ENCODE data around the gene TSPAN15. TPM values are rescaled to one million over a fixed set of nuclear protein-coding genes. Genes with fewer than 3 reads are reported as not detected.

The TSPAN15 gene
- total RNA-seq, 1 experiment from 2014 or later, result 7.7 TPM

DNA sequence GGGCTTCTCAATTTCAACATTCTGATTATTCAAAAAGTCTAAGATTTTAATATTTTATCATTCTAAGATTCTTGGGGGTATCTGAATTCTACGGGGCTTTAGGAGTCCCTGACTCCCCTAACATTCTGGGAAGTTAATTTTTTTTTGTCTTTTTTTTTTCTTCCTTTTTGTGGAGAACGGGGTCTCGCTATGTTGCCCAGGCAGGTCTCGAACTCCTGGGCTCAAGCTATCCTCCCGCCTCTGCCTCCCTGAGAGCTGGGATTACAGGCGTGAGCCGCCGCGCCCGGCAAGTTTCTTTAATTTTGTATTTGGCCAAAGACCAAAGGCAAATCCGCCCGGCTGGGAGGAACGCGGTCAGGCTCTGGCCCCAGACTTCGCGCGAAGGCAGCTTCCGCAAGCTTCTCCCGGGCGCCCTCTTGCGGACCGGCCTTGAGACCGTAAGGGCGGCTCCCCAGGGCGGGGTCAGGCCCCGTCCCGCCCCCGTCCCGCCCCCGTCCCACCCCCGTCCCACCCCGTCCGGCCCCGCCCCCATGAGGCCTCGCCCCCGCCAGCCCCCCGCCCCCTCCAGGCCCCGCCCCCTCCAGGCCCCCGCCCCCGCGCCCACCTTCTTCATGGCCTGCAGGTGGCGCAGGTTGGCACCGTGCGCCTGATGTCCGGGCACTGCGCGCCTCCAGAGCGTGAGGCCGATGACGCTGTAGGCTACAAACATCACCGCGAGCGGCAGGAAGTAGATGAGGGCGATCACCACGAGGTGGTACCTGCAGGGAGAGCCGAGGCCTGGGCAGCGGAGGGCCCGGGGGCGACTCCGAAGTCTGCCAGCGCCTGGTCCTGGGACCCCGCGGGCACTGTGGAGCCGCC, 42.7 kb upstream of the TSPAN15 start:
- no peak overlapping the region for H4K91ac ChIP-seq (ENCODE audit: insufficient read length, low read depth, low read length)
- Mint-ChIP-seq H3K4me3 (peak overlapping the region in 1 of 2 experiments; percentile 57; a peak in 2 of 5 replicates), H3K4me1 (peaks cover 28 to 36% of the 10 kb centered on the region in 2 experiments), H3K27me3 (ENCODE audit: low read depth) (peaks cover 17% of the 10 kb centered on the region), H3K27ac (0 out of 7 replicates have a peak overlapping the region, but pooled peaks of 1 of the 3 experiments have one; percentile 72), H3K9me3 (no peaks in the 10 kb centered on the region), H3K36me3 (ENCODE audit: insufficient read depth in 1 of 3, low read depth in 3 of 3) (peaks cover 0 to 3% (median 0%) of the 10 kb centered on the region in 3 experiments; a peak in 3 of 7 replicates)
- WGBS (ENCODE audit: extremely low coverage, insufficient read length, low lambda C conversion rate), result no CpG with 5 or more reads among the region's 64 CpGs
- H3K4ac ChIP-seq (ENCODE audit: low read depth, low read length), result no peak overlapping the region
- no peak overlapping the region for H2BK5ac ChIP-seq (ENCODE audit: insufficient read length, low read length)
- no peak overlapping the region for H3K4me2 ChIP-seq (ENCODE audit: insufficient read depth, insufficient read length, low read length)
- H2BK120ac ChIP-seq (ENCODE audit: low read depth, low read length, poor library complexity, severe bottlenecking), result peak overlapping the region; percentile 98
- no peaks in the 10 kb centered on the region for H3K79me2 ChIP-seq (ENCODE audit: insufficient read depth, low read length)
- H3K9ac ChIP-seq (ENCODE audit: extremely low read depth, insufficient read length, low read length), result no peak overlapping the region
- peak overlapping the region; percentile 80 for H3K18ac ChIP-seq (ENCODE audit: insufficient read length, low read depth, low read length)
- no peak overlapping the region for H3K23ac ChIP-seq (ENCODE audit: insufficient read length, low read depth, low read length)
- no peak overlapping the region for H3K27ac ChIP-seq (ENCODE audit: insufficient read length, low read depth, low read length)
- peak overlapping the region; percentile 64; the same call in 1 of the 2 replicates for H3K14ac ChIP-seq (ENCODE audit: insufficient read depth, low read length)
- H2BK12ac ChIP-seq (ENCODE audit: insufficient read length, low read depth, low read length), result no peak overlapping the region
- no peak overlapping the region for H2AK5ac ChIP-seq (ENCODE audit: insufficient read length, low read length)
- H3T11ph ChIP-seq (ENCODE audit: low read length), result no peak overlapping the region
- no peak overlapping the region for H4K5ac ChIP-seq (ENCODE audit: insufficient read length, low read depth, low read length)
- H3K56ac ChIP-seq (ENCODE audit: insufficient read length, low read depth, low read length), result no peak overlapping the region
- H3K9me3 ChIP-seq (ENCODE audit: control insufficient read depth, low read depth, low read length), result no peaks in the 10 kb centered on the region
- no peak overlapping the region for H2AFZ ChIP-seq (ENCODE audit: low read length)
- DNase-seq, result peak; percentile 94
- H2BK15ac ChIP-seq (ENCODE audit: low read depth, low read length), result no peak overlapping the region
- no peaks in the 10 kb centered on the region; the same call in 1 of the 2 replicates for H3K4me1 ChIP-seq (ENCODE audit: insufficient read depth, low read length)
- H4K20me1 ChIP-seq (ENCODE audit: control insufficient read depth, insufficient read depth, insufficient read length), result no peaks in the 10 kb centered on the region
- no peaks in the 10 kb centered on the region for H3K23me2 ChIP-seq (ENCODE audit: insufficient read length, low read depth, low read length, poor library complexity, severe bottlenecking)
- H3K79me1 ChIP-seq (ENCODE audit: insufficient read depth, low read depth, low read length, poor library complexity, severe bottlenecking), result no peaks in the 10 kb centered on the region
- no peak overlapping the region for H4K8ac ChIP-seq (replicated peaks; ENCODE audit: insufficient read length, low read depth, low read length)
- peak; percentile 83 for TF ChIP-seq CTCF (conservative IDR thresholded peaks at IDR 0.05)
- H3K27me3 ChIP-seq (ENCODE audit: insufficient read depth, low read length), result no peaks in the 10 kb centered on the region; the same call in 1 of the 2 replicates
- H2BK20ac ChIP-seq (ENCODE audit: low read depth, low read length, poor library complexity, severe bottlenecking), result no peak overlapping the region

Data from H9 (cell line).